GM12878 (cell line): ENCODE results near the gene DISC1. TPM values are rescaled to one million over a fixed set of nuclear protein-coding genes. Genes with fewer than 3 reads are reported as not detected.

Experiments
- ATAC-seq: fragments of 200-7000 bp; cut with Tn5 transposase; 3 replicates; pipeline ENCODE4 v1.9.1; 2020; ENCODE audit warnings: mild to moderate bottlenecking, moderate library complexity
- BruUV-seq: library from RNA; stranded (reverse); fragments of 400-500 nt; replicated peaks from 2 replicates; lab custom pipeline; 2021; lab: Mats Ljungman, UMichigan
- CTCF ChIA-PET: fragments of 300-600 bp; sonication (Branson Sonifier 250); formaldehyde crosslinking; extraction: SDS; loops from one replicate; lab custom pipeline; 2021; ENCODE audit warnings: inconsistent platforms; lab: Yijun Ruan, JAX
- POLR2A ChIA-PET: fragments of 350-600 bp; formaldehyde crosslinking; extraction: SDS; loops from one replicate; lab custom pipeline; 2021; ENCODE audit warnings: inconsistent platforms; lab: Charles Lee
- RAD21 ChIA-PET: fragments of 300-600 bp; sonication (Branson Sonifier 250); formaldehyde crosslinking; loops from one replicate; lab custom pipeline; 2023; ENCODE audit warnings: antibody characterized with exemption; ENCODE audit not compliant: unreplicated experiment; lab: Charles Lee
- SMC1A ChIA-PET: fragments of 300-600 bp; sonication (Branson Sonifier 250); formaldehyde crosslinking; loops from one replicate; lab custom pipeline; 2023; ENCODE audit not compliant: unreplicated experiment, uncharacterized antibody; lab: Charles Lee
- DNase-seq: peaks from one replicate; pipeline ENCODE4 v3.0.0-alpha.2; 2011; ENCODE audit warnings: low read depth, low spot score
- FAIRE-seq: peaks from 3 replicates; lab custom pipeline; 2011; peaks lifted over from hg19 to GRCh38; lab: Jason Lieb, UNC
- H2AFZ ChIP-seq: 2 replicates; pipeline ENCODE4 v1.6.0; 2011; ENCODE audit warnings: low read depth, low read length, control low read depth; ENCODE audit not compliant: control insufficient read depth
- H3K27ac ChIP-seq: 2 replicates; pipeline ENCODE4 v1.5.1; 2011; ENCODE audit warnings: control low read depth; ENCODE audit not compliant: control insufficient read depth, insufficient read depth
- H3K27me3 ChIP-seq, 2 experiments: replicated peaks in 1 of 2; 2 replicates each; pipeline versions ENCODE4 v1.6.0 to v1.6.1; 2011; ENCODE audit warnings: low read length in 1 of 2; ENCODE audit not compliant: control insufficient read depth in 2 of 2, insufficient read depth in 2 of 2
- H3K36me3 ChIP-seq, 2 experiments: 2 replicates each; pipeline ENCODE4 v1.5.1; 2011; ENCODE audit warnings: low read length in 1 of 2; ENCODE audit not compliant: control insufficient read depth in 2 of 2, insufficient read depth in 2 of 2
- H3K4me1 ChIP-seq: 2 replicates; pipeline ENCODE4 v1.6.1; 2011; ENCODE audit warnings: mild to moderate bottlenecking, low read length, moderate library complexity, mixed read lengths; ENCODE audit not compliant: control insufficient read depth, insufficient read depth
- H3K4me2 ChIP-seq: 2 replicates; pipeline ENCODE4 v1.6.0; 2011; ENCODE audit warnings: control low read depth; ENCODE audit not compliant: control insufficient read depth, insufficient read depth
- H3K4me3 ChIP-seq: fragments of 200-600 bp; sonication (generic); 2 replicates; pipeline ENCODE4 v1.5.1; 2016
- H3K79me2 ChIP-seq: 2 replicates; pipeline ENCODE4 v1.6.0; 2011; ENCODE audit warnings: low read length; ENCODE audit not compliant: control insufficient read depth, insufficient read depth
- H3K9ac ChIP-seq: 2 replicates; pipeline ENCODE4 v1.8.0; 2011; ENCODE audit warnings: low read length, control low read depth, mixed read lengths; ENCODE audit not compliant: control insufficient read depth, insufficient read depth
- H3K9me3 ChIP-seq: replicated peaks from 3 replicates; pipeline ENCODE4 v1.5.1; 2011; ENCODE audit warnings: mild to moderate bottlenecking, low read length; ENCODE audit not compliant: control insufficient read depth, insufficient read depth
- H4K20me1 ChIP-seq: 2 replicates; pipeline ENCODE4 v1.6.0; 2011; ENCODE audit not compliant: control insufficient read depth, insufficient read depth
- ASH2L ChIP-seq: fragments of 300-600, 200-600 bp; sonication (generic); IDR thresholded peaks from 2 replicates; pipeline ENCODE4 v1.6.1; 2017; ENCODE audit warnings: low read depth, mild to moderate bottlenecking, borderline replicate concordance
- DPF2 ChIP-seq: fragments of 450-650 bp; IDR thresholded peaks from 2 replicates; pipeline ENCODE4 v1.6.1; 2017; ENCODE audit warnings: mild to moderate bottlenecking
- FOXK2 ChIP-seq: fragments of 450-650 bp; IDR thresholded peaks from 2 replicates; pipeline ENCODE4 v1.6.1; 2017; ENCODE audit warnings: mild to moderate bottlenecking, moderate library complexity
- MTA3 ChIP-seq: IDR thresholded peaks from 2 replicates; pipeline ENCODE4 v1.6.1; 2012; ENCODE audit warnings: low read length, inconsistent platforms, borderline replicate concordance
- NBN ChIP-seq: fragments of 450-650 bp; IDR thresholded peaks from 2 replicates; pipeline ENCODE4 v1.6.1; 2016
- PRDM15 ChIP-seq: fragments of 450-650 bp; formaldehyde crosslinking; IDR thresholded peaks from 2 replicates; pipeline ENCODE4 v1.4.0; 2020; ENCODE audit warnings: mild to moderate bottlenecking, moderate library complexity
- RELB ChIP-seq: fragments of 450-650 bp; IDR thresholded peaks from 2 replicates; pipeline ENCODE4 v1.6.1; 2017; ENCODE audit warnings: low read depth, mild to moderate bottlenecking, moderate library complexity
- SMAD1 ChIP-seq: fragments of 450-650 bp; IDR thresholded peaks from 2 replicates; pipeline ENCODE4 v1.6.1; 2018; ENCODE audit warnings: mild to moderate bottlenecking, low read depth; ENCODE audit not compliant: partially characterized antibody
- SMC3 ChIP-seq: IDR thresholded peaks from 2 replicates; pipeline ENCODE4 v1.6.1; 2011; ENCODE audit warnings: low read length, improper control_type of control experiment, borderline replicate concordance
- SP1 ChIP-seq: IDR thresholded peaks from one replicate; pipeline ENCODE4 v1.6.1; 2011; ENCODE audit warnings: low read depth, low read length
- ZNF622 ChIP-seq: fragments of 450-650 bp; IDR thresholded peaks from 2 replicates; pipeline ENCODE4 v1.6.1; 2017; ENCODE audit warnings: mild to moderate bottlenecking, inconsistent platforms
- WGBS: methylation state at CpG from one replicate; pipeline ENCODE4 v1.1.6; 2016; ENCODE audit warnings: low lambda C conversion rate; ENCODE audit not compliant: insufficient replicate concordance, insufficient coverage; ENCODE audit errors: missing lambda C conversion rate; 5-methylcytosine and 5-hydroxymethylcytosine counted together
- in situ Hi-C: fragments of 300-500 bp; cut with MboI; formaldehyde crosslinking; loops from 9 replicates; pipeline ENCODE4 v1.14.3; 2018; ENCODE audit warnings: mixed read lengths
- intact Hi-C: fragments of 100-400 bp; cut with micrococcal nuclease; formaldehyde crosslinking; loops from one replicate; pipeline ENCODE4 v1.14.2; 2022; ENCODE audit not compliant: unreplicated experiment
- polyA plus RNA-seq, 11 experiments: library from polyadenylated mRNA; depleted of rRNA in 4 of 11; unstranded in 6 of 11; stranded (reverse) in 5 of 11; fragments of >200 nt; fragmentation: Nextera tagmentation in 4 of 11; fragmentation: Illumina TruSeq in 1 of 11; extraction: Ambion mirVana in 4 of 11; extraction: Trizol in 1 of 11; gene quantifications; 1 replicate in 1 of 11; 2 replicates in 10 of 11; pipeline versions ENCODE4 v1.2.1 to v1.2.3, GENCODE V29; 2011 to 2016; ENCODE audit warnings: inconsistent platforms in 2 of 11, missing spikeins in 2 of 11, low read depth in 1 of 11
- total RNA-seq, 4 experiments: library from RNA; depleted of rRNA in 3 of 4; stranded (reverse); fragments of >200 nt in 3 of 4; fragmentation: Illumina TruSeq in 1 of 4; extraction: Trizol in 1 of 4; gene quantifications; 2 replicates each; pipeline versions ENCODE4 v1.2.1 to v1.2.3, GENCODE V29; 2013 to 2021
- TF ChIP-seq, protein P1 (sequence below): fragments of 450-650 bp; IDR thresholded peaks from 2 replicates; pipeline ENCODE4 v1.6.1; 2016; ENCODE audit warnings: mild to moderate bottlenecking

DISC1 gene
- total and polyA plus RNA-seq, 10 of the 15 experiments (the other 5 are each of a cell fraction or from before 2014, with no cell fraction given): 0.05 to 0.72 (median 0.19) TPM; not detected in 1

DNA sequence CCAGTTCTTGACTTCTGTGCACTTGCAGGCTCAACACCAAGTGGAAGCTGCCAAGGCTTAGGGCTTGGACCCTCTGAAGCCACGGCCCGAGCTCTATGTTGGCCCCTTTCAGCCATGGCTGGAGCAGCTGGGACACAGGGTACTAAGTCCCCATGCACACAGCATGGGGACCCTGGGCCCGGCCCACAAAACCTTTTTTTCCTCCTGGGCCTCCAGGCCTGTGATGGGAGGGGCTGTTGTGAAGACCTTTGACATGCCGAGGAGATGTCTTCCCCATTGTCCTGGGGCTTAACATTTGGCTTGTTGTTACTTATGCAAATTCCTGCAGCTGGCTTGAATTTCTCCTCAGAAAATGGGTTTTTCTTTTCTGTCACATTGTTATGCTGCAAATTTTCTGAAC, 59.8 kb downstream of the DISC1 start (continued):
- TF ChIP-seq, protein P1, sequence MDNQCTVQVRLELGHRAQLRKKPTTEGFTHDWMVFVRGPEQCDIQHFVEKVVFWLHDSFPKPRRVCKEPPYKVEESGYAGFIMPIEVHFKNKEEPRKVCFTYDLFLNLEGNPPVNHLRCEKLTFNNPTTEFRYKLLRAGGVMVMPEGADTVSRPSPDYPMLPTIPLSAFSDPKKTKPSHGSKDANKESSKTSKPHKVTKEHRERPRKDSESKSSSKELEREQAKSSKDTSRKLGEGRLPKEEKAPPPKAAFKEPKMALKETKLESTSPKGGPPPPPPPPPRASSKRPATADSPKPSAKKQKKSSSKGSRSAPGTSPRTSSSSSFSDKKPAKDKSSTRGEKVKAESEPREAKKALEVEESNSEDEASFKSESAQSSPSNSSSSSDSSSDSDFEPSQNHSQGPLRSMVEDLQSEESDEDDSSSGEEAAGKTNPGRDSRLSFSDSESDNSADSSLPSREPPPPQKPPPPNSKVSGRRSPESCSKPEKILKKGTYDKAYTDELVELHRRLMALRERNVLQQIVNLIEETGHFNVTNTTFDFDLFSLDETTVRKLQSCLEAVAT: no peak
- TF ChIP-seq RELB: no peak

- ChIA-PET POLR2A (no interaction called here), RAD21 (no interaction called here), SMC1A (no interaction called here), CTCF (no interaction called here)
- no TSS peak for BruUV-seq
- Histone ChIP-seq H3K36me3 (no peaks in the 10 kb centered on the region), H3K9me3 (no peaks in the 10 kb centered on the region; the same call in 2 of the 3 replicates), H4K20me1 (no peaks in the 10 kb centered on the region), H3K4me3 (no peak overlapping the region), H2AFZ (no peak overlapping the region), H3K4me1 (no peaks in the 10 kb centered on the region), H3K4me2 (no peak overlapping the region), H3K79me2 (no peaks in the 10 kb centered on the region)
- 0% methylated on average over 4 of the region's 4 CpGs for WGBS
- in situ Hi-C loops (no loop called here), intact Hi-C loops (no loop called here)
- ATAC-seq: no peak
- TF ChIP-seq MTA3: no peak
- no peak for TF ChIP-seq ZNF622
- TF ChIP-seq NBN: no peak
- no peak for TF ChIP-seq SMC3
- no peak for TF ChIP-seq SMAD1
- TF ChIP-seq PRDM15 (CRISPR knock-in tag): no peak
- TF ChIP-seq SP1: no peak
- no peak for TF ChIP-seq DPF2
- no peak for TF ChIP-seq ASH2L
- no peak for TF ChIP-seq FOXK2
- TF ChIP-seq, all 136 proteins: peak for 0
- no peak overlapping the region for H3K27ac ChIP-seq
- FAIRE-seq (no peak), DNase-seq (no peak)
- H3K27me3 ChIP-seq: no peaks in the 10 kb centered on the region
- no peak overlapping the region for H3K9ac ChIP-seq
Measured at GRCh38 chr1:231688989-231689388, 62.4 kb downstream of the DISC1 start.
